Effector CD4-positive, alpha-beta T cell (primary cell): ENCODE measurements around the gene EGLN1.
"Not testable (repeated sequence)": the region's sequence is repeated elsewhere in the genome, so short reads cannot be mapped to it uniquely, and the experiment has no call there.

ENCODE experiments used
- DNase-seq: peaks from one replicate; pipeline ENCODE4 v3.0.0-alpha.2; 2020
- total RNA-seq: gene quantifications from one replicate; lab custom pipeline; 2026; lab: John Stamatoyannopoulos, UW

Gene EGLN1
- total RNA-seq = 16.3 reads per million, percentile 42 among the genes with 10 or more reads in this experiment

GRCh38 chr1:231421971-231422797 lies at the start of gene EGLN1:
TSS of gene EGLN1 (minus strand) at chr1:231422287. CDS start at chr1:231421888, 399 bp downstream.
- DNase-seq = peak; percentile 70

DNA sequence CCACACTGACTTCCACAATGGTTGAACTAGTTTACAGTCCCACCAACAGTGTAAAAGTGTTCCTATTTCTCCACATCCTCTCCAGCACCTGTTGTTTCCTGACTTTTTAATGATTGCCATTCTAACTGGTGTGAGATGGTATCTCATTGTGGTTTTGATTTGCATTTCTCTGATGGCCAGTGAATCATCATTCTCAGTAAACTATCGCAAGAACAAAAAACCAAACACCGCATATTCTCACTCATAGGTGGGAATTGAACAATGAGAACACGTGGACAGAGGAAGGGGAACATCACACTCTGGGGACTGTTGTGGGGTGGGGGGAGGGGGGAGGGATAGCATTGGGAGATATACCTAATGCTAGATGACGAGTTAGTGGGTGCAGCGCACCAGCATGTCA lies 49.4 kb upstream of the EGLN1 start:
- DNase-seq = not testable (repeated sequence)

DNA sequence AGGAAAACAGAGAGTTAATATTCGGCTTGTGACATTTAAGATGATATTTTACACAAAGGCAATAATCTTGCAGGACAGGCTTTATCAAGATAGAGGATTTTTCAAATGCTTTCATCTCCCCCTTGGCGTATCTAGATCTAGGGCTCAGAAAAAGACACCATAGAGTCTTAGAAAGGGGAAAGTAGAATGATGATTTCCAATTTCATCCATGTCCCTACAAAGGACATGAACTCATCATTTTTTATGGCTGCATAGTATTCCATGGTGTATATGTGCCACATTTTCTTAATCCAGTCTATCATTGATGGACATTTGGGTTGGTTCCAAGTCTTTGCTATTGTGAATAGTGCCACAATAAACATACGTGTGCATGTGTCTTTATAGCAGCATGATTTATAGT lies 48.9 kb upstream of the EGLN1 start:
- DNase-seq = not testable (repeated sequence)

GRCh38 chr1:231467986-231468385 lies 45.9 kb upstream of the EGLN1 start:
- no peak for DNase-seq

GRCh38 chr1:231465051-231465450 lies 43.0 kb upstream of the EGLN1 start:
- DNase-seq = no peak

DNA sequence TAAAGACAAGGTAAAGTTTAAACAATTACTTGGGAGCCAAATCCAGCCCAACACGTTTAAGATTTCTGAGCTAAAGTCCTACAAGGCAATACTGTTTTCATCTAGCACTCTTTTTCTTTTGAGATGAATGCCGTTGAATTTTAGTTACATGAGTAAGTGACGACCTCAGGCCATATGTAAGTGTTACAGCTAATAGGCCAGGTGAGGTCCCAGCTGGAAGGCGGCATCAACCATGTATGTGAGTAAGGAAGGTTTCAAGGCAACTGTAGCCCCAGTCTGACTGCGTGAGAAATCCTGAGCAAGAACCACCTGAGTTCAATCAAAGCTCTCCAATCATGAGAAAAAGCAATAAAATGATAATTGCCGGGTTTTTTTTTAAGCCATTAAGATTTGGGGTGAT lies 41.5 kb upstream of the EGLN1 start:
- no peak for DNase-seq

DNA sequence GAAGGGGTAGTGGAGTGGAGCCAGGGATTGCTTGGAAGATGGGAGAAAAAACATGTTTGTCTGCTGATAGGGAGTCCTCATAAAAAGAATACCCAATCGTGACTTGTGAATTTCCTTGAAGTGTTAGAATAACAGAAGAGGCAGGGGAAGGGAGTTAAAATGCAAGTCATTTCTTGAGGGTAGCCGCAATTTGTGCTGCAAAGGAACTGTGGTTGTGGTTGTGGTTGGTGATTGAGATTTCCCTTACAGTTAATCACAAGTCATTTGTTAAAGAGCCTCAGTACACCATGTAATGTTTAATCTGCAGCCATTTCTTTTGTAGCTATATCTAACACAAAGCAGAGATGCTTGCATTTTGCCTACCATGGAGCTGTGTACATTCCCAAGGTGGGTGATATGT lies 38.5 kb upstream of the EGLN1 start:
- DNase-seq = peak; percentile 12

- DNase-seq = not testable (repeated sequence)
Measured at GRCh38 chr1:231459438-231459837, 37.4 kb upstream of the EGLN1 start.

- DNase-seq = not testable (repeated sequence)
Measured at GRCh38 chr1:231457956-231458355, 35.9 kb upstream of the EGLN1 start.

GRCh38 chr1:231454133-231454532 lies 32.0 kb upstream of the EGLN1 start:
- DNase-seq = not testable (repeated sequence)

GRCh38 chr1:231446138-231446537 lies 24.1 kb upstream of the EGLN1 start:
- DNase-seq = no peak

DNA sequence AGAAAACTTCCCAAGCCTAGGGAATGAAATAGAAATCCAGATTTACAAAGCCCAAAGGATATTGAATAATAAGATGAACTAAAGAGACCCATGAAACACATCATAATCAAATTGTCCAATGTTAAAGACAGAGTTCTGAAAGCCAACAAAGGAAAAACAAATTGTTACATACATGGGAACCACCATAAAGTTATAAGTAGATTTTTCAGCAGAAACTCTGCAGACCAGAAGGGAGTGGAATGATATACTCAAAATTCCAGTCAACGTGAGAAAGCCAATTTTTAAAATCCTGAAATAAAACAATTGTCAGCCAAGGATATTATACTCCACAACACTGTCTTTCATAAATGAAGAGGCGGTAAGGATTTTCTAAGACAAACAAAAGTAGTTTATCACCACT lies 22.0 kb upstream of the EGLN1 start:
- DNase-seq = no peak

DNA sequence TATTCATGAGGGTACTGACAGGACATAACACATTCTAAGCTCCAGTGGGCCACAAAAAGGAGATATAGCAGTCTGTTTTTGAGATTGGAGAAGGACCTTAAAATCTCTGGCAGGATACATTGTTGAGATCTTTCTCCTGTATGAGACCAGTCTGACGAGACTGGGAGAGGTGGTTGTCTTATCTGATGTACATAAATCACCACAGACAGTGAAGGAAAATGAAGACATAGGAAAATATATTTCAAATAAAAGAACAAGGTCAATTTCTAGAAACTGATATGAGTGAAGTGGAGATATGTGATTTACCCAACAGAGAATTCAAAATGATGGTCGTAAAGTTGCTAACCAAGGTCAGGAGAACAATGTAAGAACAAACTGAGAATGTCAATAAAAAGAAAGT lies 21.3 kb upstream of the EGLN1 start:
- DNase-seq = no peak

GRCh38 chr1:231442735-231443134 lies 20.6 kb upstream of the EGLN1 start:
- no peak for DNase-seq

GRCh38 chr1:231432996-231433395 lies 10.9 kb upstream of the EGLN1 start:
- no peak for DNase-seq

DNA sequence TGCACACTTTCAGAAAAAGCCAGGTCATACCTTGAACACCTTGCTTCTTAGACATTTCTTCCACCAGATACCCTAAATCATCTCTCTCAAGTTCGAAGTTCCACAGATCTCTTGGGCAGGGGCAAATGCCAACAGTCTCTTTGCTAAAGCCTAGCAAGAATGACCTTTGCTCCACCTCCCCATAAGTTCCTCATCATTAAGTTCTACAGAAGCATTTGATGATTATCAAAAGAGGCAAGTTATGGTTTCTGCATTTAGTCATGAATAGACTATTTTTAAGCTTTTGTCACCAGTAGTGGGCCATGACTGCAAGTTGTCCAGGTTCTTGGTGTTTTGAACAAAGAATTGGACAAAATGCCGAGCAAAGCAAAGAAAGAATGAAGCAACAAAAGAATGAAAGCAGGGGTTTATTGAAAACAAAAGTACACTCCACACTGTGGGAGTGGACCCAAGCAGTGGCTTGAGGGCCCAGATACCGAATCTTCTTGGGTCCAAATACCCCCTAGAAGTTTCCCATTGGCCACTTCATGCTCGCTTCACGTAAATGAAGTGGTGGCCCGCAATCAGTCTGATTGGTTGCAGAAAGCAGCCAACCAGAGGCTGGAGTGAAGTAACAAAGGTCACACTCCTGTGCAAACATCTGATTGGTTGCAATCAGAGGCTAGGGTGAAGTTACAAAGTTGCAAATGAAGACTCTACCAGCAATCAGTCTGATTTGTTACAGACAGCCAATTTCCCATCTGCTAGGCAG lies 9.8 kb upstream of the EGLN1 start:
- DNase-seq = no peak

DNA sequence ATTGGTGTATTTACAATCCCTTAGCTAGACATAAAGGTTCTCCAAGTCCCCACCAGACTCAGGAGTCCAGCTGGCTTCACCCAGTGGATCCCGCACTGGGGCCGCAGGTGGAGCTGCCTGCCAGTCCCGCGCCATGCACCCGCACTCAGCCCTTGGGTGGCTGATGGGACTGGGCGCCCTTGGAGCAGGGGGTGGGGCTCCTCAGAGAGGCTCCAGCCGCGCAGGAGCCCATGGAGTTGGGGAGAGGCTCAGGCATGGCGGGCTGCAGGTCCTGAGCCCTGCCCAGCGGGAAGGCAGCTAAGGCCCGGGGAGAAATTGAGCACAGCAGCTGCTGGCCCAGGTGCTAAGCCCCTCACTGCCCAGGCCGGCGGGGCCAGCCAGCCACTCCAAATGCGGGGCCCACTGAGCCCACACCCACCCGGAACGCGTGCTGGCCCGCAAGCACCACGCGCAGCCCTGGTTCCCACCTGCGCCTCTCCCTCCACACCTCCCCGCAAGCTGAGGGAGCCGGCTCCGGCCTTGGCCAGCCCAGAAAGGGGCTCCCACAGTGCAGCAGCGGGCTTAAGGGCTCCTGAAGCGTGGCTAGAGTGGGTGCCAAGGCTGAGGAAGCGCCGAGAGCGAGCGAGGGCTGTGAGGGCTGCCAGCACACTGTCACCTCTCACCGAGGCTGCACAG lies 8.7 kb upstream of the EGLN1 start:
- DNase-seq = not testable (repeated sequence)

DNA sequence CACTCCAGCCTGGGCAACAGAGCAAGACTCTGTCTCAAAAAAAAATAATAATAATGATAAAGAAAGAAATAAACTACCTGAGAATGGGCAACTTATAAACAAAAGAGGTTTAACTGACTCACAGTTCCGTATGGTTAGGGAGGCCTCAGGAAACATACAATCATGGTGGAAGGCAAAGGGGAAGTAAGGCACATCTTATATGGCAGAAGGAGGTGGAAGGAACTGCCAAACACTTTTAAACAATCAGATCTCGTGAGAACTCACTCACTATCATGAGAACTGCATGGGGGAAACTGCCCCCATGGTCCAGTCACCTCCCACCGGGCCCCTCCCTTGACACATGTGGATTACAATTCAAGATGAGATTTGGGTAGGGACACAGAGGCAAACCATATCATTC lies 6.3 kb upstream of the EGLN1 start:
- DNase-seq = no peak

GRCh38 chr1:231424950-231425805 lies 3.1 kb upstream of the EGLN1 start:
- no peak for DNase-seq

GRCh38 chr1:231423648-231424047 lies 1.6 kb upstream of the EGLN1 start:
- DNase-seq = no peak

DNA sequence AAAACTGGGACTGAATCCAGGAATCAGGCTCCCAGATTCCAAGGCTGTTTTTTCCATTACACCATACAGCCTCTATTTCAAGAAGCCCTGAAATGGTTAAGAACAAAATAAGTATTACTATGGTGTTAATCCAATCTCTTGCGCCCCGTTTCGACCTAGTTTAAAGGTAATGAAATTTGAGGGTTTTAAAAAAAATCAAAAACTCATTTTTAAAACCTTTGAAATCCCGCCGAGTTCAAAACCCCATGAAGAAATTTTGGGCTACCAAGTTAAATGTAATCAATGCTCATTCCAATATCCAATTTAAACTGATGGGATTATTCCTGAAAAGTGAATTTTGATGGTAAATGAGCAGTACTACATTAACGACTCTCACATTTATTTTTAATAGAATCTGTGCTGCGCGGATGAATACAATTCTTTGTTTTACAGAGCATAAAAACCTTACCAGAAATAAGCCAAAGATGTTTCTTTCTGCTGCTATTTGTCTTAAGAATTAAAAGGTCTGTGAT lies 767 bp upstream of the EGLN1 start:
- no peak for DNase-seq

DNA sequence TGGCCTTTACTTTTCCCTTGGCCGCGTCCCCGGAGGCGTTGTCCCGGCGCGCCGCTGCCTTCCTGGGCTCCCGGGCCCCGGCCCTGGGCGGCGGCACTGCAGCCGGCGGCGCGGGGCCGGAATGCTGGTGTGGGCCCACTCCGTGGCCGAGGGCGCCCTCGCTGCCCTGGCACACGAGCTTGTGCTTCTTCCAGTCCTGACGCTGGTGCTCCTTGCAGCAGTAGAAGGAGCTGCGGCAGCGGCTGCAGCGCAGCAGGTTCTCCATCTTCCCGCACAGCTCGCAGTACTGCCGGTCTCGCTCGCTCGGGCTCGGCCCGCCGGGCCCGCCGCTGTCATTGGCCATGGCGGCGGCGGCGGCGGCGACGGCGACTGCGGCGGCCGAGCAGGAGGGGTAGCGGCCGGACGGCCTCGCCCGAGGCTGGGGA lies 529 bp downstream of the EGLN1 start:
- DNase-seq = peak; percentile 31
